GM19397 (cell line): ENCODE results near the gene FITM1.

Experiments used
- ATAC-seq: cut with Tn5 transposase; IDR thresholded peaks from one replicate; pipeline ENCODE4 v1.9.1; 2021; ENCODE audit warnings: mild to moderate bottlenecking, moderate library complexity; ENCODE audit not compliant: unreplicated experiment

The FITM1 gene, protein sequence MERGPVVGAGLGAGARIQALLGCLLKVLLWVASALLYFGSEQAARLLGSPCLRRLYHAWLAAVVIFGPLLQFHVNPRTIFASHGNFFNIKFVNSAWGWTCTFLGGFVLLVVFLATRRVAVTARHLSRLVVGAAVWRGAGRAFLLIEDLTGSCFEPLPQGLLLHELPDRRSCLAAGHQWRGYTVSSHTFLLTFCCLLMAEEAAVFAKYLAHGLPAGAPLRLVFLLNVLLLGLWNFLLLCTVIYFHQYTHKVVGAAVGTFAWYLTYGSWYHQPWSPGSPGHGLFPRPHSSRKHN

DNA sequence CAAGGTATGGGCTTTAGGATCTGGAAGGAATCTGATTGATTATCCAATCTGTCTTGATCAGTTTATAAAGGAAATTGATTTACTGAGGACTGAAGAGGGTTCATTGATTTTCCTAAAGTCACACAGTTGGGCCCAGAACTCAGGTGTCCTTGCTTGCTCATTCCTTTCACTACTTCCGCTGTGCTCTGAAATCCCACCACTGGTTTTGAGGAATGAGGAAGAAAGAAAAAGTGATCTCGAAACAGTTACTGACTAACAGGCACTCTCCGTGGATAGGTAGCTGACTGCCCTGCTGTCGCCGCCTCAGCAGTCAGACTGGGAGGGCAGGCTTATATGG, at the start of gene FITM1:
FITM1 (plus strand) TSS at position 280 of the 337 bp plus-strand sequence. CDS start 905 bp downstream, outside the sequence.
- no peak for ATAC-seq

- peak; percentile 95 for ATAC-seq
These were observed 49.3 kb upstream of the FITM1 start for GRCh38 chr14:24080888-24081738.

GRCh38 chr14:24081739-24082211, 48.7 kb upstream of the FITM1 start:
- ATAC-seq = no peak

DNA sequence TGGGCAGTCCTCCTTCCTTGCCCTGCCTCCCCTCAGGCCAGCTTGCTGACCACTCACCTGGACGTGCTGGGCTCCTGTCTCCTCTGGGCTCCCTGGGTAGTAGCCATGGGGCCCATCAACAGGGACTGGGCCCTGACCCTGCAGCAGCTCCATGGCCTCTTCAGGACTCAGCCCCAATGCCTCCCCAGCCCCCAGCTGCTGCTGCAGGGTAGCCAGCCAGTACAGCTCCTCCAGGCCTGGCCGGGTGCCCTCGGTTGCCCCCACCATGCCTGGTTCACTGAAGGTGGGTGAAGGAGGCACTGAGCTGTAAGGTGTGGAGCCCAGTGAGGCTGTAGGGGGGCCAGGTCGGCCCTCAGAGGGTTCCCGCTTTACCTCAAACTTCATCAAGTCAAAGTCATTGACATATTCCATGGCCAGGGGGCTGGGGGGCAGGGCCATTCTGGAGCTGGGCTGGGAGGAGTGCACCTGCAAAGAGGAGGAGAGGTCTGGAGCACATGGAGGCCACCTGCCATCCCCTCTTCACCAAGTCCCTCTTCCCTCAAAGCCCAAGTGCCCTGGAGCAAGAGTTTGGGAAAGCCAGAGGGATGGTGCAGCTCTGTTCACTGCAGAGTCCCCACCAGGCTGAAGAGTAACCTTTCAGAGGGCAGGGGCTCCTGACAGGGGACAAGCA, 47.9 kb upstream of the FITM1 start:
- ATAC-seq = no peak

DNA sequence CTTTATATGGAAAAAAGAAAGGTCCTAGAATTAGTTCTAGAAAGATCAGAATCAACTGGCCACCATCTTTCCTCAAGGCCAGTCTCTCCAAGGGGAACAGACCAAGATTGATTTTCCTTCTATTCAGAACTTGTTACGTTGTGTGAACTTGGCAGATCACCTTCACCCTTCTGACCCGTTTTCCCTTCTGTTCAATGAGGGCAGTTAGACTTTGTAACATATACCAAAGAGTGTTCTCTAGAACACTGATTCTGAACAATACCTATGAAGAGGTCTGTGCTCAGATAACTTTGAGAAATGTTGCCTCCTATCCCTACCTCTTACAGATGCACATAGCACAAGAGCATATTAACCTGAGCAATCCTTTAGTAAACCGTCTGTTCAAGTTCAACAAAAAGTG, 47.0 kb upstream of the FITM1 start:
- no peak for ATAC-seq

- ATAC-seq = no peak
These were observed 46.0 kb upstream of the FITM1 start for GRCh38 chr14:24084440-24084839.

DNA sequence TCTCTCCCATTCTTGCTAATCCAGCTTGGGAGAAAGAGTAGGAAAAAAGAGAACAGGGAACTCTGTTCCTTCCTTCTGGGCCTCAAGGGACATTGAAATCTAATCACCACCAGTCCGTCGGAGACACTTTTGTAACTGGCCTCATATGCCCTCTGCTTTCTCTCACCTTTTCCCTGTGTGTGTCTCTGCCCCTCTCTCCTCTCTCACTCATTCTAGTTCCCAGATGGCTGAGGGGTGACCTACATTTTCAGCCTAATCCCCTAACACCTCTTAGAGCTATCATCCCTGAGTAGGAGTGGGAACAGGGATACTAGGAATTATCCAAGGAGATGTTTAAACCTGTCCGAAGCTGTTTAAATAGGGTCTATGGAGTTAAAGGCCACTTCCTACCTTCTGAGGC, 45.2 kb upstream of the FITM1 start:
- ATAC-seq = no peak

DNA sequence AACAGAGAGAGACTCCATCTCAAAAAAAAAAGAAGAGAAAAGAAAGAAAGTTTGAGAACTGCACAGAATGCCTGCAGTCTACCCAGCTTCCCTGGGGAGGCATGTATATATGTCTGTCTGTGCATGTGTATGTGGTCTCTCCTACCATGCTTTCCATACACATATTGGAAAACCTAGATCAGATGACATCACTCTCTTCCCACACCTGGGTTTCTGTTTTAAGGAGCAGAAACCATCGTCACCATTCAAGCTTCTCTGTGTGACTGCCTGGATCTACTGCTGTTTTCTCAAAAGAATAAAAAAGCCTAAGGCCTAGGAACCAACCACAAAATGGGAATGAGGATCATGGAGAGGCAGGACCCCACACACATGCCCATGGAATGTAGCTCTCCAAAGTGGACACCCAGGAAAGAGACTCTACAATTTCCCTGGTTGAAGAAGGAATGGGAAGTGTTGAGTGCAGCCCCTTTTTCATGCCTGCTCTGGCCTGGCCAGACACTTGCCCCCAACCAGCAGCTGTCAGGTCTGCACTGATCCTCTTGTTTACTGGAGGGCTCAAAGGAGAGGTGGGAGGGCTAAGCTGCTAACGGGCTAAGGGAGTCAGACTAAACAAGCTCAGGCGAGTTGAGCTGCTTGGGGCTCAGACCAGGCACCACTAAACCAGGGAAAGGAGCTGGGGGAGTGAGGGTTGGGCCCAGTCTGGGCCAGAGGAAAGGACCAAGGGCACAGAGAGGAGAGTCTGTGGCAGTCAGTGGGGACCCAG, 44.1 kb upstream of the FITM1 start:
- no peak for ATAC-seq

GRCh38 chr14:24087004-24087403, 43.5 kb upstream of the FITM1 start:
- ATAC-seq = no peak

DNA sequence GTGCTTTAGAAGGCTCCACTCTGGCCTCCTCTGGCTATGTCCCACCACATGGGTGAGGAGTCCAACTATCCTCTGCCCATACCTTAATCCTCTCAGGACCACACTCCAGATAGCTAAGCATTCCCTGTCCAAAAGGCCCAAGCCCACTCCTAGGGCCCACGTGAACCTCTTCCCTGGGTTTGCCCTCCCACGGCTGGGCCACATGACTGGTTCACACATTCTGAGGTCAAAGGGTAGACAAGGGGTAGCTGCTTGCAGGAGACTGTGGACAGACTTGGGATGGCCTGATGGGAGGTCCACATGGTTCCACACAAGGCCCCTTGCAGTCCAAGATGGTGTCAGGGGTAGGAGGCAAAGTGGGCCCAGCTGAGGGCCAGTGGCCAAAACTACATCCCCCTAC, 42.4 kb upstream of the FITM1 start:
- ATAC-seq = no peak

GRCh38 chr14:24089890-24090289, 40.6 kb upstream of the FITM1 start:
- no peak for ATAC-seq

GRCh38 chr14:24092110-24092504, 38.4 kb upstream of the FITM1 start:
- ATAC-seq = no peak

DNA sequence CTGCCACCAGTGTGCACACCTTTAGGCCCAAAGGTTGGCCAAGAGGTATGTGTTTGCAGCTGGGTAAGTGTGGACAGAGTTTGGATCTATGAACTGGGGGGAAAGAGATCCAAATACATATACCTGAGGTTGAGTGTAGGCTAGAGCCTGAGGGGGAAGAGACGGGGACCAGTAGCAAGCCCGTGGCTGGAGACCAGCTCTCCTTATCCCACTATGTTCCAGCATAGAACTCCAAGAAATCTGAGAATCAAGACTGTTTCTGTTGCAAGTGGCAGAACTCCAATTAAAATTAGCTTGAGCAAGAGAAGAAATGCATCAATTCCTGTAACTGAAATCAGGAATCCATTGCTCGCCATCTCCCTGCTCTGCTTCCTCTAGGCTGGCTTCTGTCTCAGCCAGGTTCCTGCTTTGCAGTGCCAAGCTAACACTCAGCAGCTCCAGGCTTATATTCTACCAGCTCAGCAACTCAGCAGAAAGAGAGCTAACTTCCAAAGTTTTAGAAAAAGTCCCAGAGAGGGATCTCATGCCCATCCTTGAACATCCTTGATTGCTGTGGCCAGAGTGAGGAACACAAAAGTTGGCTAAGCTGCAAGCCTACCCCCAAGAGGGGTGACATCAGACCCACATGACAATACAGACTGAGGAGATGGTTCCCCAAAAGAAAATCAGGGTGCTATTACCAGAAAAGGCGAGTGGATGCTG, 37.8 kb upstream of the FITM1 start:
- no peak for ATAC-seq

DNA sequence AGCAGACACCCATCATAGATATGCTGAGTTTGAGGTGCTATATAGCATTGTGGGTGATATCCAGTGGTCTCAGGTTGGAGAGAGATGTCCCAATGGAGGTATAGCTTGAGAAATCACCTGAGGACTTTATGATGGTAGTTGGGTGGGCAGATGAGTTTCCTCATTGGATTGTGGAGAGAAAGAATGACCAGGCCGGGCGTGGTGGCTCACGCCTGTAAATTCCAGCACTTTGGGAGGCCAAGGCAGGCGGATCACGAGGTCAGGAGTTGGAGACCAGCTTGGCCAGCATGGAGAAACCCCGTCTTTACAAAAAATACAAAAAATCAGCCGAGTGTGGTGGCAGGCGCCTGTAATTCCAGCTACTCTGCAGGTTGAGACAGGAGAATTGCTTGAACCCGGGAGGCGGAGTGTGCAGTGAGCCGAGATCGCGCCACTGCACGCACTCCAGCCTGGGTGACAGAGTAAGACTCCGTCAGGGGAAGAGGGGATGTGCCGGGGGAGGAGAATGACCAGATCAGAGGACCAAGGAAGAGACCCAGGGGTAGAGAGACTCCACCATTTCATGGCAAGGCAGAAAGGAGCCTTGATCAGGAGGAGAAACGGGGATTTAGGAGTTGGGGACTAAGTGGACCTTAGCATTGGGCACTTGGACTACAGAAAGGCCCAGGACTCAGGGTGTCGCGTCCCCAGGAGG, 37.1 kb upstream of the FITM1 start:
- no peak for ATAC-seq

DNA sequence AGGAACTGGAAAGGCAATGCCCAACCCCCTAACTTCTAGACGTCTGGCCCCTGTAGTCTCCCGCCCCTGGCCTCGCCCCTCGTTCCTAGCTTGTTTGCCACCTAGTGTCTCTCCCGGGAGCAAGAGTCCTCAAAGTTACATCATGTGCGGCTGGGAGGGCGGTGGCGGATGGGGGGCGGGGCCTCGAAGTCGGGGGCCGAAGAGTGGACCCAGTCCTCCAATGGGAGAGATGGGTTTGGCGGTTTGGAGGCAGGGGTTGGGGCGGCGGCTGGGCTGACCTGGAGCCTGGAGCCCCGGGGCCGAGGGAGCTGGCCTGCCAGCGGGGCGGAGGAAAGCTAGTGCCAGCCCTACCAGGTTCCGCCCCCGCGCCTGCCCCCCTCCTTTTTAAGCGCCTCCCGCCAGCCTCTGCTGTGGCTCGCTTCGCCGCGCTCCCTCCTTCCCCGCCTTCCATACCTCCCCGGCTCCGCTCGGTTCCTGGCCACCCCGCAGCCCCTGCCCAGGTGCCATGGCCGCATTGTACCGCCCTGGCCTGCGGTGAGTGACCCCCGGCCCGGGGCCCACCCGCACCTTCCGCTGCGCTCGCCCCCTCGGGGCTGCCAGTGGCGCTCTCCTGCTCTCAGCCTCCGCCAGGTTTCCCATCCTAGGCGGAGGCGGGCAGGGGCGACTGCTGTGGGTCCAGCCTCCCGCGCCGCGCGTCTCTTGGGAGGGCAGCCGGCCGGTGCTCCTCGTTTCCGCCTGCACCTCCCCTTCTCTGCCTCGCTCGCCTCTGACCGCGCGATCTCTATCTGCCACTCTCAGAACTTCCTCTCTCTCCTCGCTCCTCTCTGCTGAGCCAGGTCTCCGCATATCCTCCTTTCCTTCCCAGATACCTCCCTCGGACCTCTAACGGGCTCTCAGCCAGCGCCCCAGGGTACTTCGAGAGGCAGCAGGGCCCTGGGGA, 36.3 kb upstream of the FITM1 start, which contains the start of gene PCK2:
PCK2 (plus strand) TSS at position 411 of the 940 bp plus-strand sequence; CDS start at position 506, 95 bp downstream.
- peak; percentile 53 for ATAC-seq

- no peak for ATAC-seq
These were observed 35.6 kb upstream of the FITM1 start for GRCh38 chr14:24094841-24095270.

DNA sequence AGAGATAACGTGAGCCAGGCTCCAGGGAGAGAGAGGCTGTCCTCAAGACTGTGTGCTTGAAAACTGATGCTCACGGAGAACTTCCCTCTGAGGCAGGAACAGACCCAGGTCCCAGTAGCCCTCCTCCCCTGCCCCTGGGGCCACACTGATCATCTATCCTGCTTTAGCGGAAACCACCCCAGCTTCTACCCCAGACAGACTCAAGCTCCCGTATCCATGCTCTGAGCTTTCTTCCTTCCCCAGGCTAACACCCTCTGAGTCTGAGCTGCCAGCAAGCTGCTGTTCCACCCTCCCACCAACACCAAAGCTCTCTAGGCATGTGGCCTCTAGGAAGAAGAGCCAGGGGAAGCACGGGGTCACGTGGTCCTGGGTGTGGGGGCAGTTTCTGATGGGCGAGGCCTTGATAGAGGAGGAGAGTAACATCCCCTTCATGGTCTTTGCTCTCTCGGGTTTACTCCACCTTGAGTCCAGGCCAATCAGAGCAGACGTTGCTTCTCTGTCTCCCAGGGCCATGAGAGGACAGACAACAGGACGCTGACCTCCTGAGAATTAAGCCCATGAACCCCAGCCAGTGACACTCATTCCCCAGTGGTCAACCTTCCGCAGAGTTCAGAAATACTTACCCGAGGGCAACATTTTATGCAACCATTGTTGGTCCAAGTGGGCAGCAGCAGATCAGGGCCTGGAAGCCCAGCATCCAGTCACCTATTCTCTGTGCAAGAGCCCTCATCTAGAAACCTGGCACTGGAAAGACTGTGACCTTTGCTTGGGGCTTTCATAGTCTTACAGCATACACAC, 35.0 kb upstream of the FITM1 start:
- ATAC-seq = peak; percentile 58
